Superior temporal gyrus (tissue), 1 donor: ENCODE data around the gene DPP6.

Experiments used
- DNase-seq: peaks from one replicate; pipeline ENCODE4 v3.0.0-alpha.2; 2016; ENCODE audit errors: extremely low spot score

Gene DPP6

GRCh38 chr7:154858836-154859537 lies 806.8 kb downstream of the DPP6 start:
- DNase-seq: no peak

DNA sequence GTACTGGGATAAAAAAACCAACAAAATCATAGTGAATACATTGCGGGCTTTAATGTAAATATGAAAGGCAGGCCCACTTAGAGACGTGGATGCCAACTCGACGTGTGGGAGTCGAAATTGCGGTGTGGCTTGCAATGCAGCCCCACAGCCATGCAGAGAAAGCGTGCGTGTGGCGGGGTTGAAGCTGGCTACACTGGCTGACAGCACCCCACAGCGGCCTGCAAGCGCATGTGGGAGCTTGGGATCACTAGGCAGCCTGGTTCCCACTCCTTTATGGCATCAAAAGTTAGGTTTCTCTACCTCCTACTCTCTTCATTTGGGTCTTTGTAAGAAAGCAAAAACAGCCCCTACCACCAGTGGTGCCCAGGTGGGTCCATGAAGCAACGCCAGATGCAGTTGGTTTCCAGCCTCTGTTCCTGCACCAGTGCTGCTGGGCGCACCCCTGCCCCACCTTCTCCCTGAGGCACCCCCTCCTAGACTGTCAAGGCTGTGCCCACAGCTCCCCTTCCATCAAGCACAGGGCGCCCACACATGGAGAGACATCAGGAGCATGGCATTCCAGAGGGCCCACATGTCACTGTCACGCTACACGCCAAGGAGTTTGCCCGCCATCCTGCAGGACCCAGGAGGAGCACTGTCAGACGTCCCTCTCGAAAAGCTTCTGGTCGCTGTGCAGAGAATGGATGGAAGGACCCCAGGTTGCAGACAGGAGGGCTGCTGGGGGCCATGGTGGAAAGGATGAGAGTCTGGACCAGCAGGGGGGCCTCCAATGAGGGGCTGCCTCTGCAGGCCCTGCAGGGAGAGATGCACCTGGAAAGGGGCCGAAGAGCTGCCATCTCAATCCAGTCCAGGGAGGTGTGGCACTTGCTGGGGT lies 807.8 kb downstream of the DPP6 start:
- DNase-seq: no peak

DNA sequence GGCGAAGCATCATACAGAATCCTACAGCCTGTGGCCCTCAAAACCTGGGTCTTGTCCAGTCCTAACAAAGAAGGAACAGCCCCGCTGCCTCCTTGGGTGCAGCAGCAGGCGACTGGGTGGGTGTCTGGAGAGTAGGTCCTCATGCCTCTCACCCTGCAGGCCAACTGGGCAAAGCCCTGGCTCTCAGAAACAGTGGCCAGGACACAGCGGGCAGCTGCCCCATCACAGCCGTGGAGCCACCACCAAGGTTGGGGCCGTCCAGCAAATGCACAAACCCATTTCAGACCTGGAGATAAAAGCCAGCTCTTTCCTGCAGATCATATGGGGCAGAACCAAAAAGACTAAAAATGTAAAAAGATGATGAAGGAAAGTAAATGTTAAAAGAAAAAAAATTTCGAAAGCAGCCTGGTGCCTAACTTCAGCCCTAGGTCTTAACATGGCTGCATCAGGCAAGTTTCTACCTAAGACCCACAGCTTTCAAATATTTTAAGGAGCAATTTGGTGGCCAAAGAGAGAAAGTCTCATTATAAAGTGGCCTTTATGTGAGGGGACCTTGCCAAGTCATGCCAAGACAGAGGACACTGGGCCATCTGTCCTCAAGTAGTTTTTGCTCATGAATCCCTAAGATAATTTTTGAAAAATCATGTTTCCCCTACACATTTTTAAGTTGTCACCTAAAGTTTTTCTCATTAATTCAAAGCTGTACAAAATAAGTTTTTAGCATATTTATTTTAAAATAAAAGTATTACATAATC lies 808.6 kb downstream of the DPP6 start:
- DNase-seq: no peak

GRCh38 chr7:154861589-154861988 lies 809.4 kb downstream of the DPP6 start:
- DNase-seq: no peak

DNA sequence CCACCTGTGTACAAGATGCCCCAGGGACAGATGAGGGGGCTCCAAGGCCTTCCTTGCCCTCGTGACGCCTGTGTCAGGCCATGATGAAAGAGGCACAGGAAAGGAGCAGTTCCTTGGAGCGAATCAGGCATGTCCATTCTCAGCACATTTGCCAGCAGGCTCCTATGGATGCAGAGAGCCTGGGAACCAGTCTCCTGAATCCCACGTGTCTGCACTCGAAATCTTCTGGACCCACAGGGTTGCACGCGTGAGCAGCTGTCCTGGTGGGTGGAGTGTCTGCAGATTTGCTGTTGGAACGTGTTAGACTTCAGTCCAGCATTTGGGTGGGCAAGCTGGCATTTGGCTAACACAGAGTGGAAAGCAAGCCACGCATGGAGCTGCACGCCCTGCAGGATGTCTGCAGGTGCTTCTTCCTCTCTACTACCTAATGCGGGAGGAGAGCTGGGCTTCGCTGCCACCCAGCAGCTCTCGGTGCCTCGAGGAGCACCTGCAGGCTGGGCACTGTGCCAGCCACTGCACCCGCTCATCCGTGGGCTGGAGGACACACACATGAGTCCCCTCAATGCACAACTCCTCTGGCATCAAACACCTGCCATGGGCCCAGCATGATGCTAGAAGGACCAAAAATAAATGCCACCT lies 810.1 kb downstream of the DPP6 start:
- DNase-seq: no peak

DNA sequence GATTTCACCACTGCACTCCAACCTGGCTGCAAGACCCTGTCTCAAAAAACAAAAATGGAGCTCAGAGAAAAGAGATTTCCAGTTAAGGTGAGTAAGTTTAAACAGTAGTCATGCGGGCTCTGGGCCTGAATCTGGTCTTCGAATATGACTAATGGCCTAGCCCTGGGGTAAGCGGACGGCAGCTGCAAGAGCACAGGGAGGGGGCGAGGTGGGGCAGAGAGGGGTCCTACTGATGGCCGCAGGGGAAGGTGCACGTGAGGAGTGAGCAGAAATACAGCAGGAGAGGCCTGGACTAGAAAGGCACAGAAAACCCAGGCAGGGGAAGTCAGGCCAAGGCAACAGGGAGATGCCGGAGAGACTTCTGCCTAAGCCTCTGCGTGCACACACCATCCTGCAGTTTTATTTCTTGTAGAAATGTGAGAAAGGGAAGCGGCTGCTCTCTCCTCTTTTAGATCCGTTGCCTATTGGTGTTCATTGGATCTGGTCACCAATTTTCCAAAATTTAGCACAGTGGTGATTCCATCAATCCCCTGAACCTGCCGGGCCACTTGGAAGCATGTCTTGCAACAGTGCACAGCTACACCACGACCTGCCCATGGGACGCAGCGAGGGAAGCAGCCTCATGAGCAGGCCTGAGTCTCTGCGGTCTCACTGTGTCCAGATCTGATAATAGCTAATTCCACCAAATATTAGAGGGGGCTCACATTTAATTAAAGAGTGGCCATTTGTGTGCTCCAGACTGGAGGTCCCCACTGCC lies 811.7 kb downstream of the DPP6 start:
- DNase-seq: no peak

DNA sequence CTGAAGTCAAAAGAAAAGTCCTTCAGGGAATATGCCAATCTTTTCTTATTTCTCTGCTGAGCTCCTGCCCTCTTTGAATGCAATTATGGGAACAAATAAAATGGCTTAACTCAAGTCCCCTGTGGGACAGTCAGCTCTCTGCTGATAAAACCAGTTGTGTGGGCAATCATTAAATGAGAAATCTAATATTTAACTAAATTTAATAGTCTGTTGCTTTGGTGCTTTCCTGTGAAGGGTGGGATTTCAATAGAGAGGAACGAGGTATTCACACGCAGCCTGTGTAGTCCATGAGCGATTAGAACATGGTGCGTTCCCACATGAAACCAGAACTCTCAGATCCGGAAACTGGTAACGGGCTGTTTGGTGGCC lies 812.3 kb downstream of the DPP6 start:
- DNase-seq: no peak

DNA sequence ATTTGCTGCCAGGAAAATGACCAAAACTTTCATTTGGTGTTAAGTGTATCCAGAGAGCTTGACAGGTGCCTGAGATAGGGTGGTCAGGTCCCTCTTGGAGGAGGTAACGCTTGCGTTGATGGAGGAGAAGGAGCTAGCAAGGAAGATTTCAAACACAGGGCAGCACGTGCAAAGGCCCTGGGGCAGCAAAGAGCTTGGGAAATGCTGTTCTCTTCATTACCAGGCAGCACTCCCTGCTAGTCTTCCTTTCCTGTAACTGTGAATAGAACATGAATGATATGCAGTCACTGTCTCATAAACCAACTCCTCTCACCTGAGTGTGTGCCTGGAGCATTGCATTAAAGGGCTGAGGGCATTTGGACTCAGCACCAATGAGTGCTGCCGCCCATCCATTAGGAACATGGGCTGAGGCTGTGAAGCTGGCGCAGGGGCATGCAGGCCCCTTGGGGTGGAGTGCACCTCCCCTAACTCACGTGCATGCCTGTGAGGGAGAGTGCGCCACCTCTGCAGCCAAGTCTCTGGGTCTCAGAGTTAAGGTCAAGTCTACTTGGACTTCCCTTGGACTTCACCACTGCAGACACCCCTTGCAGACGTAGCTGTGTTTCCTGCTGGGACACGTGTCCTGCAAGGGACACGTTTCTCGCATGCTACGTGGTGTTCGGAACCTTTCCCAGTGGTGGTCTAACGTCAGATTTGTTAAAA lies 813.9 kb downstream of the DPP6 start:
- DNase-seq: no peak

DNA sequence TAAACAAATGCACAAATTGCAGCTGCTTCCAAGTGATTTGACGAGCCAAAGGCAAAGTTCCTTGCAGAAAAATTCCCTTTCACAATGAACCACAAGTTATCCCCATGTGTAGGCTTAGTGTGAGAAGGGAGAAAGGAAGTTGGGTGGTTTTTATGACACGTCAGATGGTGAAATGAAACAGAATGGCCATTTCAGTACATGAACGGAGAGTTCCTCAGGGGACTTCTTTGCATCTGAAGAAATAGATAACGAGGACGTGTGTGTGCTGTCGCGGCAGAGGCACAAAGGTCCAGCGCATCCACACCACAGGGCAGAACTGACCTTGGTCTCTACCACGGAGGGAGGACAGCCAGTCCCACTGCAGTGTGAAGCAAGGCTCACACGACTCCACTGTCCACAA lies 814.9 kb downstream of the DPP6 start:
- no peak for DNase-seq

- no peak for DNase-seq
Measured at GRCh38 chr7:154868921-154869320, 816.7 kb downstream of the DPP6 start.

GRCh38 chr7:154869436-154869835 lies 817.2 kb downstream of the DPP6 start:
- DNase-seq: no peak

- DNase-seq: no peak
Measured at GRCh38 chr7:154871507-154871906, 819.3 kb downstream of the DPP6 start.

DNA sequence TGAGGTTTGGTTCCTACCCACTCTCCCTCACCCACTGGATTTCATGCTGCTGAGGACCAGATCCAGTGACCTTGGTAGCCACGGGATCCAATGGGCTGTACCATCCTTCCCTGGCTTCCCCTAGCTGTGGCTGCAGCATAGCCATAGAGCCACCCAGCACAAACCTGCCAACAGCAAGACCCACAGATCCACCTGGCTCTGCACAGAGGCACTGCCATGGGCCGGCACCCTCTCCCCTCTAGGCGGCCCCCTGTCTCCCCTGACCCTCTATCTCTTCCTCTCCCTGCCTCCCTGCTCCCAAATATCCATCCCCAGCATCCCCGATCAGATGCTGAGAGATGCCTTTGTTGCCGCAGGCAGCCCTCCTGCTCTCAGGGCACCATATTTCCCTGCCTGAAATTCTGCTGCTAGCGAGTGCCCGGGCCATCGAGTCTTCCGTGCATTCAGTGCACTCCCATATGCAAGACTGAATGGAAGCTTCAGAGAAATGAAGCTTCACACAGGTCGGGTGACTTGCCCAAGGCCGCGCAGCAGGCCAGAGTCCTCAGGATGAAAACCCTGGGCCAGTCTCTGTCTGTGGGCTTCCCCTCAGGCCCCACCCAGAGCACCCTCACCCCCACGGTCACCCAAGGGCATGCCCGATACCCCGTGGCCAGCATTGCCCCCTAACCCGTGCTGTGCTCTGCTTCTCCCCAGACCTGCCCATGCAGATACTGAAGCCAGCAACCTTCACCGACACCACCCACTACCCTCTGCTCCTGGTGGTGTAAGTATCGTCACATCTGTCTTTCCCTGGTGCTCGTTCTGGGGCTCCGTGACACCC lies 819.9 kb downstream of the DPP6 start:
- DNase-seq: no peak

GRCh38 chr7:154872811-154873499 lies 820.8 kb downstream of the DPP6 start:
- DNase-seq: no peak

GRCh38 chr7:154873500-154874121 lies 821.4 kb downstream of the DPP6 start:
- DNase-seq: no peak

DNA sequence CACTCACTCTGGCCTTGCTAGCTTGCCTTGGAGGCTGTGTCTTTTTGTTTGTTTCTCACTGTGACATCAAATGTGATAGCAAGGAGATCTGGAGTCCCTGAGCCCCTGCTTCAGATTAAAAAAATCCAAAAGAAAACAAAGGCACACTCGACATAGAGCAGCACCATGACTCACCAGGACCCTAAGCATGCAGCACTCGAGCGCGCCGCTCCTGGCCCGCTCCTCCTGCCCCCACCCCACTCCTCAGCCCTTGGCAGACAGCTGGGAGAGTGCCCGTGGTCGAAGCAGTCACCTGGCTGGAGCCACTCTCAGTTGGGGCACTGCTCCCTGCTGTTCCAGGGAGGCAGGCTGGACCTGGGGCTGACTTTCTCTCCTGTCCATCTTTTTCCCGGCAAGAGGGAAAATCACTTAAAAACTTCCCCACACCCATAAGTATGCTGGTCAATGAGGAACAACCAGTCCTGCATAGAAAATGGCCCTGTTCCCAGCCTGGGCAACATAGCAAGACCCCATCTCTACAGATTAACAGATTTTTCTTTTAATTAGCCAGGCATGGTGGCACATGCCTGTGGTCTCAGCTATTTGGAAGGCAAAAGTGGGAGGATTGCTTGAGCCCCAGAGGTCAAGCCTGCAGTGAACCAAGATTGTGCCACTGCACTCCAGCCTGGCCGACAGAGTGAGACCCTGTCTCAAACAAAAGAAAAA lies 822.4 kb downstream of the DPP6 start:
- DNase-seq: no peak

DNA sequence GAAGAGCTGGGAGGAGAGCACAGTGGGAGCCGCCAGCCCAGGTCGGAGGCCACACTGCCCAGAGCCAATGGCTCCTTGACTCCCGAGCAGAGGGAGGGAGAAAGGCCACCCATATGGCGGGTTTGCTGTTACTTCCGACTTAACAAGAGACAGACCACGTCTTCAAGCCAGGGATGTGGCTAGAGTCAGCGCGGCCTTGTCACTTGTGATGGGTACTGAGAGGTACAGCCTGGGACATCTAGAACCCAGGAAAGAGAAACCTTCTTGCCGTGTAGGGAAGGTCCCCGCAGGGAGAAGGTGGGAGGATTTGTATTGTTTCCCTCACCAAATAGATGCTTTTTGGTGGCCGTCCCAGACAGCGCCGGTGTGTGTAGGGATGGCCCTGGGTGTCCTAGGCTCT lies 823.1 kb downstream of the DPP6 start:
- DNase-seq: no peak

DNA sequence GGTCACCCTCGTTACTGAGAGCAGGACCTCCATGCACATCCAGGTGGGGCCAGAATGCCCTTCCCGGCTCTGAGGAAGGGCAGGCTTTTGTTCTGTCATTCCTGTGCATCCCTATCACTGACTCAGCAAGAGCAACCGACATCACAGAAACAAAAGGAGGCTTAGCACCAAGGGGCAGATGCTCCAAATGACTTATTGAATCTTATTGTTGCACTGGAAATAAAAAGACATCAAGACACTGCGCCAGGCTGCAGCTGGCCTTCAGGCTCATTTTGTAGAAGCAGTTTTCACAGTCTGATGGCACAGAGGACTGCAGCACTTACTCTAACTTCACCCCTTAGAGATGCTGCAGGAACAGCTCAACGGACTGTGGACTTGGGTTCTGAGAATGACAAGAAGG lies 824.3 kb downstream of the DPP6 start:
- no peak for DNase-seq
